Right lobe of liver (tissue), 4 donors: ENCODE data around the gene OSBPL8.

Source experiments
- POLR2A ChIP-seq: fragments of 450-650 bp; IDR thresholded peaks from one replicate; pipeline ENCODE4 v1.6.1; 2017; ENCODE audit warnings: antibody characterized with exemption, mild to moderate bottlenecking
- TF ChIP-seq, protein P1 (sequence below), 4 donors: fragments of 200-600 bp in 3 of 4; fragments of 450-650 bp in 1 of 4; IDR thresholded peaks; one replicate each; pipeline versions ENCODE4 v1.5.1 to v1.8.0; 2016 to 2022; ENCODE audit warnings: antibody characterized with exemption in 4 of 4, mild to moderate bottlenecking in 2 of 4
- donor health status: DM: no; HTN: no; CAD: no.
- donor health status: DM: no; HTN: no; CAD: no.
- donor health status: DM: no; HTN: yes; CAD: no.

DNA sequence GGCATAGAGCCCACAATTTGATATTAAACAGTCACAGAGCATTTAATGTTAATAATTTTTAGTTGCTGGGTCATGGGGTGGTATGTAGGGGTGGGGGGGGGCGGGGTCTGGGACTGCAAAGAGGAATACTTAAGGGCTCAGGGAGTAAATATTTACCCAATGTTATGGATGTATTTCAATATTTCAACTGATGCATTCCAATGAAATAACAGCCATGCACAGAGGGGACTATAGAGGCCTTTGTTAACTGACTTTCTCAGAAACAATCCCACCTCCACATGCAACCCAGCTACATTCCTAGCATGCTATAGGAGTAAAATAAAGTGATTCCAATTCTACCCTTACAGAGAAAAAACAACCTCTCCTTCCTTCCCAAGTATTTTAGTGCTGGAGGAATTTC is 203.5 kb downstream of the OSBPL8 start:
- TF ChIP-seq, protein P1, sequence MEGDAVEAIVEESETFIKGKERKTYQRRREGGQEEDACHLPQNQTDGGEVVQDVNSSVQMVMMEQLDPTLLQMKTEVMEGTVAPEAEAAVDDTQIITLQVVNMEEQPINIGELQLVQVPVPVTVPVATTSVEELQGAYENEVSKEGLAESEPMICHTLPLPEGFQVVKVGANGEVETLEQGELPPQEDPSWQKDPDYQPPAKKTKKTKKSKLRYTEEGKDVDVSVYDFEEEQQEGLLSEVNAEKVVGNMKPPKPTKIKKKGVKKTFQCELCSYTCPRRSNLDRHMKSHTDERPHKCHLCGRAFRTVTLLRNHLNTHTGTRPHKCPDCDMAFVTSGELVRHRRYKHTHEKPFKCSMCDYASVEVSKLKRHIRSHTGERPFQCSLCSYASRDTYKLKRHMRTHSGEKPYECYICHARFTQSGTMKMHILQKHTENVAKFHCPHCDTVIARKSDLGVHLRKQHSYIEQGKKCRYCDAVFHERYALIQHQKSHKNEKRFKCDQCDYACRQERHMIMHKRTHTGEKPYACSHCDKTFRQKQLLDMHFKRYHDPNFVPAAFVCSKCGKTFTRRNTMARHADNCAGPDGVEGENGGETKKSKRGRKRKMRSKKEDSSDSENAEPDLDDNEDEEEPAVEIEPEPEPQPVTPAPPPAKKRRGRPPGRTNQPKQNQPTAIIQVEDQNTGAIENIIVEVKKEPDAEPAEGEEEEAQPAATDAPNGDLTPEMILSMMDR (IDR thresholded peaks at IDR 0.05), result no peak
- no peak for TF ChIP-seq POLR2A
